Natural killer cell treated with Interleukin-12 subunit alpha and Interleukin-12 subunit beta and Interleukin-15 and Interleukin-18, amount 100 ng/mL, for 72 hours (primary cell): ENCODE measurements around the gene OR56A5. TPM values are rescaled to one million over a fixed set of nuclear protein-coding genes. Genes with fewer than 3 reads are reported as not detected.
A peak's percentile ranks its signal among the peaks of the same experiment; 100 is the strongest.

Source experiments
- ATAC-seq, 2 donors: fragments of 150-1000 bp; cut with Tn5 transposase in 1 of 2; sonication (Bioruptor Pico), chemical (Tn5 transposase) in 1 of 2; 2 replicates each; pipeline ENCODE4 v1.10.0; 2021
- DNase-seq: peaks from one replicate; pipeline ENCODE4 v3.0.0; 2022; ENCODE audit warnings: low spot score
- H3K27ac Mint-ChIP-seq, 2 donors: 1 replicate in 1 of 2; 2 replicates in 1 of 2; pipeline ENCODE4 v1.8.0; 2022; ENCODE audit warnings: mixed read lengths in 2 of 2, mild to moderate bottlenecking in 1 of 2, moderate library complexity in 1 of 2
- H3K27me3 Mint-ChIP-seq, 2 donors: 1 replicate in 1 of 2; 2 replicates in 1 of 2; pipeline ENCODE4 v1.8.0; 2022; ENCODE audit warnings: mixed read lengths in 2 of 2
- H3K36me3 Mint-ChIP-seq: one replicate; pipeline ENCODE4 v1.8.0; 2022; ENCODE audit warnings: mixed read lengths
- H3K4me1 Mint-ChIP-seq, 2 donors: 1 replicate in 1 of 2; 2 replicates in 1 of 2; pipeline ENCODE4 v1.8.0; 2022; ENCODE audit warnings: low read depth in 2 of 2, mixed read lengths in 2 of 2, mild to moderate bottlenecking in 1 of 2
- H3K4me3 Mint-ChIP-seq: one replicate; pipeline ENCODE4 v1.8.0; 2022; ENCODE audit warnings: mixed read lengths
- H3K9me3 Mint-ChIP-seq: 2 replicates; pipeline ENCODE4 v1.8.0; 2022; ENCODE audit warnings: mixed read lengths
- total RNA-seq, 2 donors: library from RNA; stranded (reverse); gene quantifications; one replicate each; pipeline ENCODE4 v1.2.3, GENCODE V29; 2022

OR56A5 gene
- total RNA-seq, 2 donors from 2014 or later, result not detected

- H3K27me3 Mint-ChIP-seq, result peaks cover 0 to 16% of the 10 kb centered on the region in 2 donors
- no peaks in the 10 kb centered on the region for H3K36me3 Mint-ChIP-seq
- no peak overlapping the region for H3K27ac Mint-ChIP-seq
- H3K4me3 Mint-ChIP-seq, result no peak overlapping the region
- ATAC-seq (peak in 1 of 2 donors; percentile 40), DNase-seq (no peak)
- H3K9me3 Mint-ChIP-seq, result peaks cover 11% of the 10 kb centered on the region
- H3K4me1 Mint-ChIP-seq, result no peaks in the 10 kb centered on the region
These were observed 44.5 kb downstream of the OR56A5 start for GRCh38 chr11:5923794-5924193.

- H3K4me3 Mint-ChIP-seq, result no peak overlapping the region
- DNase-seq (no peak), ATAC-seq (peak; percentile 32 to 33)
- peaks cover 10% of the 10 kb centered on the region for H3K9me3 Mint-ChIP-seq
- H3K4me1 Mint-ChIP-seq, result no peaks in the 10 kb centered on the region
- H3K36me3 Mint-ChIP-seq, result no peaks in the 10 kb centered on the region
- peaks cover 0 to 20% of the 10 kb centered on the region in 2 donors for H3K27me3 Mint-ChIP-seq
- H3K27ac Mint-ChIP-seq, result no peak overlapping the region
These were observed 44.9 kb downstream of the OR56A5 start for GRCh38 chr11:5923427-5923776.

GRCh38 chr11:5922749-5923426 is 45.4 kb downstream of the OR56A5 start:
- Mint-ChIP-seq H3K27me3 (peaks cover 0 to 23% of the 10 kb centered on the region in 2 donors), H3K27ac (no peak overlapping the region), H3K9me3 (peaks cover 8% of the 10 kb centered on the region), H3K4me3 (no peak overlapping the region), H3K36me3 (no peaks in the 10 kb centered on the region), H3K4me1 (no peaks in the 10 kb centered on the region)
- DNase-seq, result no peak
- ATAC-seq, result peak; percentile 61 to 69

Other genes with a start within 250 kb of the OR56A5 start
- under 1 TPM in 1 of 2 donors, not detected in 1; 0.21 TPM for gene OR56B1, start 232.0 kb downstream of the OR56A5 start, total RNA-seq
- gene OR52N4, start 214.3 kb downstream of the OR56A5 start, total RNA-seq, result under 1 TPM; 0.38 to 0.45 TPM
- not detected for gene OR52N5, start 185.1 kb downstream of the OR56A5 start, total RNA-seq
- gene OR52N1, start 177.2 kb downstream of the OR56A5 start, total RNA-seq, result not detected
- gene OR52N2, start 159.6 kb downstream of the OR56A5 start, total RNA-seq, result not detected
- not detected for gene OR52E6, start 126.6 kb downstream of the OR56A5 start, total RNA-seq
- not detected for gene OR52E8, start 110.8 kb downstream of the OR56A5 start, total RNA-seq
- not detected for gene OR52E4, start 87.9 kb downstream of the OR56A5 start, total RNA-seq
- gene OR52E5, start 75.3 kb downstream of the OR56A5 start, total RNA-seq, result not detected
- not detected for gene OR56A3, start 26.2 kb downstream of the OR56A5 start, total RNA-seq
- not detected for gene OR52L1, start 18.5 kb upstream of the OR56A5 start, total RNA-seq
- gene OR56A4, start 38.5 kb upstream of the OR56A5 start, total RNA-seq, result under 1 TPM in 1 of 2 donors, not detected in 1; 0.11 TPM
- under 1 TPM; 0.05 to 0.11 TPM for gene OR56A1, start 62.3 kb upstream of the OR56A5 start, total RNA-seq
- not detected for gene OR56B4, start 139.2 kb upstream of the OR56A5 start, total RNA-seq
- gene OR52B2, start 201.8 kb upstream of the OR56A5 start, total RNA-seq, result under 1 TPM in 1 of 2 donors, not detected in 1; 0.52 TPM
- gene OR52W1, start 230.7 kb upstream of the OR56A5 start, total RNA-seq, result not detected
- gene C11orf42, start 237.1 kb upstream of the OR56A5 start, total RNA-seq, result not detected